ENCODE data around the gene XXYLT1.
"Not testable (repeated sequence)": the region's sequence is repeated elsewhere in the genome, so short reads cannot be mapped to it uniquely, and the experiment has no call there.

The XXYLT1 gene

GRCh38 chr3:195270817-195271409 lies at the start of gene XXYLT1:
Gene XXYLT1 (minus strand): TSS chr3:195271159. CDS start chr3:195271058, 101 bp downstream.
- peak; percentile 24 for DNase-seq

- no peak for DNase-seq
Observed at GRCh38 chr3:195319060-195319459, 48.1 kb upstream of the XXYLT1 start.

GRCh38 chr3:195312714-195313113 lies 41.8 kb upstream of the XXYLT1 start:
- no peak for DNase-seq

GRCh38 chr3:195307711-195308110 lies 36.8 kb upstream of the XXYLT1 start:
- no peak for DNase-seq

GRCh38 chr3:195306369-195306768 lies 35.4 kb upstream of the XXYLT1 start:
- DNase-seq: no peak

- no peak for DNase-seq
Observed at GRCh38 chr3:195302431-195302830, 31.5 kb upstream of the XXYLT1 start.

GRCh38 chr3:195297446-195297845 lies 26.5 kb upstream of the XXYLT1 start:
- DNase-seq: no peak

GRCh38 chr3:195296662-195297061 lies 25.7 kb upstream of the XXYLT1 start:
- no peak for DNase-seq

- no peak for DNase-seq
Observed at GRCh38 chr3:195291121-195291520, 20.2 kb upstream of the XXYLT1 start.

- not testable (repeated sequence) for DNase-seq
Observed at GRCh38 chr3:195290643-195291042, 19.7 kb upstream of the XXYLT1 start.

GRCh38 chr3:195286115-195286872 lies 15.3 kb upstream of the XXYLT1 start:
- DNase-seq: no peak

GRCh38 chr3:195285372-195285771 lies 14.4 kb upstream of the XXYLT1 start:
- no peak for DNase-seq

- no peak for DNase-seq
Observed at GRCh38 chr3:195284842-195285241, 13.9 kb upstream of the XXYLT1 start.

- DNase-seq: no peak
Observed at GRCh38 chr3:195282961-195283360, 12.0 kb upstream of the XXYLT1 start.

GRCh38 chr3:195274259-195274966 lies 3.5 kb upstream of the XXYLT1 start:
- DNase-seq: no peak

- DNase-seq: peak; percentile 46
Observed at GRCh38 chr3:195271410-195272243, 668 bp upstream of the XXYLT1 start.

GRCh38 chr3:195270079-195270816 lies 711 bp downstream of the XXYLT1 start:
- DNase-seq: no peak

GRCh38 chr3:195269375-195270078 lies 1.4 kb downstream of the XXYLT1 start:
- DNase-seq: no peak

GRCh38 chr3:195268576-195269309 lies 2.2 kb downstream of the XXYLT1 start:
- no peak for DNase-seq

GRCh38 chr3:195267096-195267495 lies 3.9 kb downstream of the XXYLT1 start:
- DNase-seq: no peak

GRCh38 chr3:195266428-195266827 lies 4.5 kb downstream of the XXYLT1 start:
- DNase-seq: no peak
